Caco-2 (cell line): Measurements from ENCODE around the gene AGFG1. TPM values are rescaled to one million over a fixed set of nuclear protein-coding genes. Genes with fewer than 3 reads are reported as not detected.

Source experiments
- BruUV-seq: library from RNA; stranded (reverse); fragments of 400-500 nt; replicated peaks from 2 replicates; lab custom pipeline; 2021; lab: Mats Ljungman, UMichigan
- CTCF ChIA-PET: fragments of 300-600 bp; sonication (Branson Sonifier 250); formaldehyde crosslinking; loops from one replicate; lab custom pipeline; 2022; ENCODE audit warnings: antibody characterized with exemption; lab: Charles Lee
- POLR2A ChIA-PET: fragments of 300-600 bp; sonication (Branson Sonifier 250); formaldehyde crosslinking; loops from one replicate; lab custom pipeline; 2022; ENCODE audit warnings: antibody characterized with exemption; lab: Charles Lee
- DNase-seq, 2 experiments: peaks; one replicate each; pipeline versions ENCODE4 v3.0.0 to v3.0.0-alpha.2; 2020 to 2022
- H3K27me3 ChIP-seq: replicated peaks from 2 replicates; pipeline ENCODE4 v1.6.0; 2011; ENCODE audit warnings: low read length; ENCODE audit not compliant: control insufficient read depth, insufficient read depth
- H3K36me3 ChIP-seq: 2 replicates; pipeline ENCODE4 v1.5.1; 2011; ENCODE audit warnings: low read length; ENCODE audit not compliant: control insufficient read depth, insufficient read depth
- H3K4me1 ChIP-seq: fragments of 250-450 bp; sonication (Bioruptor Pico); 2 replicates; pipeline ENCODE4 v1.5.1; 2020; ENCODE audit warnings: mild to moderate bottlenecking
- H3K4me3 ChIP-seq: 2 replicates; pipeline ENCODE4 v1.5.1; 2011; ENCODE audit warnings: low read depth, mild to moderate bottlenecking, control low read depth, low read length
- H3K9me3 ChIP-seq: fragments of 250-450 bp; sonication (Bioruptor Pico); 2 replicates; pipeline ENCODE4 v1.5.1; 2020; ENCODE audit warnings: mild to moderate bottlenecking, moderate library complexity
- H3K27ac Mint-ChIP-seq: one replicate; pipeline ENCODE4 v1.8.0; 2022; ENCODE audit warnings: mixed read lengths; ENCODE audit not compliant: unreplicated experiment
- H3K27me3 Mint-ChIP-seq: one replicate; pipeline ENCODE4 v1.8.0; 2022; ENCODE audit warnings: mixed read lengths; ENCODE audit not compliant: insufficient read depth, unreplicated experiment
- H3K36me3 Mint-ChIP-seq: one replicate; pipeline ENCODE4 v1.8.0; 2022; ENCODE audit warnings: mild to moderate bottlenecking, mixed read lengths; ENCODE audit not compliant: insufficient read depth, unreplicated experiment
- H3K4me1 Mint-ChIP-seq: one replicate; pipeline ENCODE4 v1.8.0; 2022; ENCODE audit warnings: low read depth, mixed read lengths; ENCODE audit not compliant: unreplicated experiment
- H3K4me3 Mint-ChIP-seq: one replicate; pipeline ENCODE4 v1.8.0; 2022; ENCODE audit warnings: mild to moderate bottlenecking, moderate library complexity, mixed read lengths; ENCODE audit not compliant: unreplicated experiment
- H3K9me3 Mint-ChIP-seq: one replicate; pipeline ENCODE4 v1.8.0; 2022; ENCODE audit warnings: mixed read lengths; ENCODE audit not compliant: unreplicated experiment
- CTCF ChIP-seq, 2 experiments: fragments of 200-600 bp in 1 of 2; IDR thresholded peaks; 1 replicate in 1 of 2; 2 replicates in 1 of 2; pipeline versions ENCODE4 v1.5.1 to v1.8.0; 2011 to 2022; ENCODE audit warnings: antibody characterized with exemption in 1 of 2, control low read depth in 1 of 2, inconsistent platforms in 1 of 2, low read depth in 1 of 2, low read length in 1 of 2, mild to moderate bottlenecking in 1 of 2, moderate library complexity in 1 of 2; ENCODE audit not compliant: insufficient read depth in 1 of 2, severe bottlenecking in 1 of 2, unreplicated experiment in 1 of 2
- intact Hi-C: fragments of 100-400 bp; cut with micrococcal nuclease; formaldehyde crosslinking; loops from one replicate; pipeline ENCODE4 v1.10.0; 2022; ENCODE audit not compliant: unreplicated experiment
- total RNA-seq: library from RNA; stranded (reverse); gene quantifications from 2 replicates; pipeline ENCODE4 v1.2.3, GENCODE V29; 2022

Gene AGFG1
- total RNA-seq, 1 experiment from 2014 or later = 73.1 TPM

GRCh38 chr2:227480528-227480927 is 8.6 kb downstream of the AGFG1 start:
- Mint-ChIP-seq H3K27me3 (no peaks in the 10 kb centered on the region), H3K9me3 (no peaks in the 10 kb centered on the region), H3K4me1 (peaks cover 24% of the 10 kb centered on the region), H3K4me3 (no peak overlapping the region), H3K27ac (no peak overlapping the region), H3K36me3 (peaks cover 17% of the 10 kb centered on the region)
- intact Hi-C loops = no loop called here
- Histone ChIP-seq H3K4me1 (peaks cover 5% of the 10 kb centered on the region), H3K4me3 (no peak overlapping the region), H3K27me3 (no peaks in the 10 kb centered on the region), H3K9me3 (no peaks in the 10 kb centered on the region), H3K36me3 (no peaks in the 10 kb centered on the region)
- BruUV-seq = no TSS peak
- POLR2A ChIA-PET = interaction anchor here (0.6 kb wide), 1 partner anchor 136 kb away, joined by 4 read pairs; no protein-coding TSS in a partner anchor
- TF ChIP-seq CTCF (IDR thresholded peaks at IDR 0.05; ENCODE audit: insufficient read depth in 1 of 2, low read depth in 1 of 2, low read length in 1 of 2, severe bottlenecking in 1 of 2, unreplicated experiment in 1 of 2) = no peak
- DNase-seq = no peak
- CTCF ChIA-PET = interaction anchor here (0.5 to 1.3 kb wide), 3 partner anchors 164 to 381 kb away, joined by 3 to 4 read pairs (median 3); no protein-coding TSS in a partner anchor

GRCh38 chr2:227482638-227483340 is 10.8 kb downstream of the AGFG1 start:
- Mint-ChIP-seq H3K4me1 (peaks cover 24% of the 10 kb centered on the region), H3K36me3 (peaks cover 17% of the 10 kb centered on the region), H3K27me3 (no peaks in the 10 kb centered on the region), H3K9me3 (no peaks in the 10 kb centered on the region), H3K27ac (no peak overlapping the region), H3K4me3 (no peak overlapping the region)
- no peaks in the 10 kb centered on the region for H3K27me3 ChIP-seq
- ChIA-PET CTCF (no interaction called here), POLR2A (no interaction called here)
- intact Hi-C loops = no loop called here
- H3K4me1 ChIP-seq = peaks cover 5% of the 10 kb centered on the region
- no peaks in the 10 kb centered on the region for H3K36me3 ChIP-seq
- no TSS peak for BruUV-seq
- TF ChIP-seq CTCF (IDR thresholded peaks at IDR 0.05; ENCODE audit: insufficient read depth in 1 of 2, low read depth in 1 of 2, low read length in 1 of 2, severe bottlenecking in 1 of 2, unreplicated experiment in 1 of 2) = no peak
- H3K9me3 ChIP-seq = no peaks in the 10 kb centered on the region
- H3K4me3 ChIP-seq = no peak overlapping the region
- DNase-seq = no peak

- Mint-ChIP-seq H3K27ac (no peak overlapping the region), H3K9me3 (no peaks in the 10 kb centered on the region), H3K36me3 (peaks cover 23% of the 10 kb centered on the region), H3K4me1 (peaks cover 13% of the 10 kb centered on the region), H3K27me3 (no peaks in the 10 kb centered on the region), H3K4me3 (no peak overlapping the region)
- ChIA-PET CTCF (no interaction called here), POLR2A (no interaction called here)
- no peak for TF ChIP-seq CTCF (IDR thresholded peaks at IDR 0.05; ENCODE audit: insufficient read depth in 1 of 2, low read depth in 1 of 2, low read length in 1 of 2, severe bottlenecking in 1 of 2, unreplicated experiment in 1 of 2)
- intact Hi-C loops = no loop called here
- Histone ChIP-seq H3K4me3 (no peak overlapping the region), H3K4me1 (no peaks in the 10 kb centered on the region), H3K27me3 (no peaks in the 10 kb centered on the region), H3K9me3 (no peaks in the 10 kb centered on the region), H3K36me3 (no peaks in the 10 kb centered on the region)
- BruUV-seq = no TSS peak
- DNase-seq = no peak
Observed at GRCh38 chr2:227485429-227485828, 13.5 kb downstream of the AGFG1 start.
